TTC549 (cell line): ENCODE data around the gene KRT13.
"Not testable (repeated sequence)": the region's sequence is repeated elsewhere in the genome, so short reads cannot be mapped to it uniquely, and the experiment has no call there.

Experiments
- FAIRE-seq: peaks from 2 replicates; lab custom pipeline; 2012; peaks lifted over from hg19 to GRCh38; lab: Jason Lieb, UNC

Gene KRT13

GRCh38 chr17:41505007-41505808 lies at the start of gene KRT13:
Gene KRT13 (minus strand): TSS chr17:41505612. CDS start chr17:41505550, 62 bp downstream.
- FAIRE-seq: no peak

- no peak for FAIRE-seq
Observed at GRCh38 chr17:41553987-41554680, 48.7 kb upstream of the KRT13 start.

GRCh38 chr17:41553176-41553575 lies 47.8 kb upstream of the KRT13 start:
- FAIRE-seq: no peak

DNA sequence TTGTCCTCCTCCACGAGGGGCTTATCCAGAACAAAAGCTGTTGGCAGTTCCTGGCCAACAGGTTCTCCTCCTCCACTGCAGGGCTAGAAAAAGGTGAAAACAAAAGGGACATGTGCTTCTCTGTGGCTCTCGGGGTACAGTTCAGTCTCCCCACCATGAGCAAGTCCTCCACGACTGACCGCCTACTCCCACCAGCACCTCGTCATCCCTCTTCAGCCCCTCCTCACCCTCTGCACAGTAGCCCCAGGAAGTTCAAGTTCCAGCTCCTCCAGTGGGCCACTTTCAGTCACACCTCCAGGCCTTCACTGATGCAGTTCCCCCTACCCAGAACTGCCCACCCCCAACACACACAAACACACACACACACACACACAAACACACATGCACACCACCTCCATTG lies 47.0 kb upstream of the KRT13 start:
- no peak for FAIRE-seq

- no peak for FAIRE-seq
Observed at GRCh38 chr17:41551365-41551764, 46.0 kb upstream of the KRT13 start.

DNA sequence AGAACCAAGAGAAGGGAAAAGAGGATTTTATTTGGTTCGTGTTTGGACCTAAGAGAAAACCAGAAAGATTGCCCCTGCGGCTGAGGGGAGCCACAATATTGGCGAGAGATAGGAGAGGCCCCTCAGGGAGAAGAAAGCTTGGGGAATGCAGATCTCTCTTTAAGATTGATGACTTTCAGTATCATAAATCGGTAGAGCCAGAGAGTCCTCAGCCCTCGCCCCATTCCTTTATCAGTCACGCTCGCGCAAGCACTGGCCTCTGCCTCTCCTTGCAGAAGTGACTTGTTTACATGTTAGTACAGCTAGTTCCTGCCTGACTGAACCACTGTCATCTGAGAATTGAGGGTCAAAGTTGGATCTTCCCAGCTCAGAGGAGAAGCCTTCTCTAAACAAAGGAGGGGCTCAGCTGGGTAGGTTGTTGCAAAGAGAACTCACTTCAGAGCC lies 44.2 kb upstream of the KRT13 start:
- no peak for FAIRE-seq

DNA sequence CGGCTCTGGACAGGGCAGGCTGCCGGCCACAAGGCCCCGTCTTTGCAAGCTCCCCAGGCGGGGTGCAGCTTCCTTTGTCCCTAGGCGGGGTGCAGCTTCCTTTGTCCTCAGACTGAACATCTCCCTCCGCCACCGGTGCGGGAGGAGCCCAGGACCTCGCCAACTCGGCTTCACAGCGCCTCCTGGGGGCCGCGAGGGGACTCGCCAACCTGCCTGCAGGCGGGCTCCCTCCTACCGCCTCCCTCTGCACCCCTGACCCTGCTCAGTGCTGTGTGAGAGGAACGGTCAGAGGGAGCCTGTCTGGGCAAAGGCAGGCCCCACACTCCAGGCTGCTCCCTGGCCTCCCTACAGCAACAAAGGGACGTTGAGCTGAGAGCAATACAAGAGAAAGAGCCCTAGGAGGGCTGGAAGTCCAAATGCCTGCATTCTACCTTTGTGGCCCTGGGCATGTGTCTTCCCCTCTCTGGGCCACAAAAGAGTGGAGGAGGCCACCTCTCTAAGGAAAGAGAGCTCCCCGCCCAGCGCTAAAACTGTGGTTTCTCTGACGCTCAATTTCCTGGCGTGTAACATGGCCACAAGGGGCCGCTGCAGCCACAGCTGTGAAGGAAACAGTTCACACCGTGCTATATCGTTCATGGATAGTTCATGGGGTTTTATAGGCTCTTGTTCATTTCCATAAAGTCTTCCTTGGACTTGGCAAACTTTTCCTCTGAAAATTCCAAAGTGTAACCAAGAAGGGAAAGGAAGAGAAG lies 43.6 kb upstream of the KRT13 start:
- peak; percentile 65 for FAIRE-seq

DNA sequence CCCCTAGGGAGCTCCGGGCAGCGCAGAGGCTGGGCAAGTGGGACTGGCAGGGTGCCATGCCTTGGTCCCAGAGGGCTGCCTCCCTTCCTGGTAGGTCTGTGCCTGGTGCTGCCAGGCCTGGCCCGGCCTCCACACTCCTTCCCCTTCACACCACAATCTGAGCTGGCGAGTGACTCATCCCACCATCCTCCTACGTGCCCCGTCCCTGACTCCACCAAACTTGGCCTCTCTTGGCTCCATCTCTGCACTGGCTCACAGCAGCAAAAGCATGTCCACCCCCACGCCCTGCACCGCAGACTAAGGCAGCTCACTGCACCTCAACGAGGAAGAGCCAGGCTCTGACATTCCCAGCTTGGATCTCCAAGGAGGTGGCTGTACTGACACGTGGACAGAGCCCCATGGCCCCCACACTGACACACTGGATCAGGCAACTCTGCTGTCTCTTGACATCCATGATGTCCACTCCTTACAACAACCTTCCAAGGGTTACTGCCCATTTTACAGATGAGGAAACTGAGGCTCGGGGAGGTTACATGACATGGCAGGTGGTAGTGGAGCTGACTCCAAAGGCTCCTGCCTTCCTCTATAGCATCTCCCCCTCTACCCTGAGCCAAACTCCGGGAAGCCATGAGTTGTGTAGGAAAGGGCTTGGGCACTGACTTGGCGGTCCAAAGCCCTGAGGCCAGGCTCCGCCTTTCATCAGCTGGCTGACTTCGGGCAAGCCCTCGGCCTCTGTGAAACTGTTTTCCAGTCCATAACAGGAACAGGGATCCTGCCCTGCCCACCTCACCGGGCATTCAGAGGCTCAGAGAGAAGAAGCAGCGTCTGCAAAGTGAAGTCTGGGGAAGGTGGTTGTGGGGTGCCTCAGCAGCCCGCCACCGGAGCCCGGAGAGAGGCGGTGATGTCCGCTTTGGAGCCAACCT lies 42.8 kb upstream of the KRT13 start:
- FAIRE-seq: no peak

DNA sequence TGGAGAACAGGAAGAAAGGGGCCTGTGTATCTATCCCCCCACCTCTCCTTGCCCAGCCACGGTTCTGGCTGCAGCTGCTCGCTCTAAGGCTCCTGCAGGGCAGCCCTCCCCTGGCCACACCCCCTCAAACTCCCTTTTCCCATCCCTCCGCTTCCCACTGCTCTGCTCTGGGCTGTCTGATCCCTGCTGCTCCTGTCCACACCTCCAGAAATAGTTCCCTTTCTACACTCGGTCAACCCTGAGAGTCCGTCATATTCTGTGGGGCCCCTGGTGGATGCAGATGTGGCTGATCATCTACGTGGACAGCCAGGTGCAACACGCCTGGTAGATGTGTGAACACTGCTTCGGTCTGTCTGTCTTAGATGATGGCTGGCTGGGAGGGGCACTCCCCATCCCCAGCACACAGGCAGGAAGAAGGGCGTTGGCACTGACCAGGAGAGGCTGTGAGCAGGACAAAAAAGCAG lies 42.0 kb upstream of the KRT13 start:
- no peak for FAIRE-seq

- FAIRE-seq: no peak
Observed at GRCh38 chr17:41546819-41547218, 41.4 kb upstream of the KRT13 start.

DNA sequence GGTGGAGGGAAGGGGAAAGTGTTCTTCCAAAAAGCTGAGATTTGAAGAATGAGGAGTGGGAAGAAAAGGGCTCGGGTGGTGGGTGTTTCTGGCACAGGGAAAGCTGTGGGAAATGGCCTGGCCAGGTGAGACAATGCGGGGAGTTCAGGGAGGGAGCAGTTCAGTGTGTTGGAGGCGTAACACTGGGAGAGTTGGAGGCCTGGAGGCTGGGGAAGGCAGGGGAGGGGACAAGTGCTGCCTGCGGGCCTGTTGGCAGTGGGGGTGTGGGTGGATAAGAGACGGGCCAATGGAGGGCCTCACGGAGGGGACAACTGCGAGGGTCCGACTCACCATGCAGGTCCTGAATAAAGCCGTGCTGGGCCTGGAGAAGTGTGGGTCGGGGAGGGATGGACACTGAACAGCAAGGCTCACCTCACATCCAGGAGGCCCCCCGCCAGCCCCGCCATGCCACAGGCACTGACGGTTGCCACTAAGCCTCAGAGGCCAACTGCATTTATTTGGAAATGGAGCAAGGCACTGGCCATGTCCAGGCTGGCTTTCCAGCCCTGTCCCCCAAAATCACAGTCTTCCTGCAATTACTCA lies 40.5 kb upstream of the KRT13 start:
- FAIRE-seq: no peak

- no peak for FAIRE-seq
Observed at GRCh38 chr17:41544935-41545334, 39.5 kb upstream of the KRT13 start.

DNA sequence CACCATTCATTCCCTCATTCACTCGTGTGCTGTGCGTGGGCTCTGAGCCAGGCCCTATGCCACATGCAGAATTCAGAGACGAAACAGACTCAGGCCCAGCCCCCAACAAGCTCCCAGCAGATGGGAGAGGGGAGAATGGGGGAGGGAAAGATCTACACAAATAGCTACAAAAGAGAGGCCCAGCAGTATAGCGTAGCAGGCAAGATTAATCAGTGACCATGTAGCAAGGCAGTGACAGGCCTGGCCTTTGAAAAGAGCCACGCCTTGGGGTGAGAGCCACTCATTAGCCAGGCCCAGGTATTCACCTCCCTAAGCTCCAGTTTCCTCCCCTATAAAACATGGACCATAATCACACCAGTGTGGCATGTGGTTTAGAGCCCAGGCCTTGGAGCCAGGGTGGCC lies 39.1 kb upstream of the KRT13 start:
- FAIRE-seq: no peak

GRCh38 chr17:41542786-41543185 lies 37.4 kb upstream of the KRT13 start:
- not testable (repeated sequence) for FAIRE-seq

DNA sequence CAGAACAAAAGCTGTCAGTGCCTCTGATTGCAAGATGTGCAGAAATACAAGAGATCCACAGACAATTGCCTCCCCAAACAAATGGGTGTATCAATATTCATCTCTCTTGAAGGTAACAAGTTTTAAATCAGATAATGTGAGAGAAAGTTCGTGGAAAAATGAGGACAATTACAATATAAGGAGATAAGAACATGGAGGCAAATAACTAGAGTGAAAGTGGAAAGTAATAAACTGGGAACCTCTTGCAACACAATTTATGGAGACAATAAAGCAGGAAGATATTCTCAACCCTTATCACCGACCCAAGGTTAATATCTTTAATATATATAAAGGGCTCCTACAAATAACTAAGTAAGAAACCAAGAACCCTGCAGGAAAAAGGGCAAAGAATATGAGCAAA lies 36.9 kb upstream of the KRT13 start:
- FAIRE-seq: no peak

DNA sequence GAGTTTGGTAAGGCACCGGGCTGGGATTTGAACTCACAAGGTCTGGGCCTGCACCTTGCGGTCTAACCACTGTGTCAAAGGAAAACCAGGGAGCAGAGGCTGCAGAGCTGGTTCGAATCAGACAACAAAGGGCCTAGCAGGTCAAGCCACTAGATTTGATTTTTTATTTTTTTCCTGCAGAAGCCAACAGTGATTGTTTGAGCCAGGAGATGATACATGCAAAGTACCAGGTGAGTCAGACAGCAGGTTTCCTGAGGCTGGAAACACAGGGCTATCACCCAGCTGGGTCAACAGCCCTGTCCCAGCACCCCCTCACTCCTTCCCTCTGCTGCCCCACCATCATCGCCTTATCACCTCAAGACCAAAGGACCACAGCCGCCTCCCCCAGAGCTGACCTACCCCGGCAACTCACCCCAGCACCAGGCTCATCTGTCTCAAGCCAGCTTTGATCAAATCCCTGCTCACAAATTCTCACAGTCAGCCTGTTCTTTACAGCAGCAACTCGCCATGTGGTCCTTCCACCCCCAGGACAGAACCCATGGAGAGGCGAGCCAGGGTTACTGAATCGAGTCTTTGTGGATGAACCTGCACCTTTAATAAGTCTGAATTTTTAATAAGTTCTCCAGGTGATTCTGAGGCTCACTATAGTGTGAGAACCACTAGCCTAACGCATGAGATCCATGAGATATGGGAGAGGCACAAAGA lies 35.7 kb upstream of the KRT13 start:
- no peak for FAIRE-seq

GRCh38 chr17:41539979-41540701 lies 34.7 kb upstream of the KRT13 start:
- no peak for FAIRE-seq

GRCh38 chr17:41539071-41539492 lies 33.7 kb upstream of the KRT13 start:
- no peak for FAIRE-seq

- FAIRE-seq: no peak
Observed at GRCh38 chr17:41538565-41538991, 33.2 kb upstream of the KRT13 start.

DNA sequence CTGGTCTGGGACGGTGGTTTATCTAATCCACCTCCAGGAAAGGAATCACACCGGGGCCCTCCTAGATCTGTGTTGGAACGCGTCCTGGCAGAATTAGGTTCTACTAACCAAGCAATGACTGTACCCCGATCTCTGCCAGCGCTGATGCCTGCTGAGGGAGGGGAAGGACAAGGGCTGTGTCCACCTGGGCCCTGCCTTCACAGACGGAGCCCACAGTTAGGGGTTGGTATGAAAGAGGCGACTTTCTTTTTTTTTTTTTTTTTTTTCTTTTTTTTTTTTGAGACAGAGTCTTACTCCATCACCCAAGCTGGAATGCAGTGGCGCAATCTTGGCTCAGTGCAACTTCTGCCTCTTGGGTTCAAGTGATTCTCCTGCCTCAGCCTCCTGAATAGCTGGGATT lies 32.6 kb upstream of the KRT13 start:
- no peak for FAIRE-seq
